H1 (cell line): Measurements from ENCODE around the gene CROT.

Experiments
- CTCF ChIP-seq, 3 experiments: IDR thresholded peaks; 1 replicate in 2 of 3; 2 replicates in 1 of 3; pipeline versions ENCODE4 v1.5.1 to v1.6.1; 2011; ENCODE audit warnings: low read length in 3 of 3, mild to moderate bottlenecking in 3 of 3, inconsistent platforms in 2 of 3, low read depth in 1 of 3, moderate library complexity in 1 of 3; ENCODE audit not compliant: insufficient read depth in 1 of 3; ENCODE audit errors: control extremely low read depth in 1 of 3
- GTF2F1 ChIP-seq: IDR thresholded peaks from 2 replicates; pipeline ENCODE4 v1.6.1; 2012; ENCODE audit warnings: low read depth, low read length, improper control_type of control experiment, borderline replicate concordance
- KDM1A ChIP-seq: fragments of 200-600, 300-600 bp; sonication (generic); IDR thresholded peaks from 2 replicates; pipeline ENCODE4 v1.7.1; 2016; ENCODE audit warnings: mild to moderate bottlenecking, low read length, borderline replicate concordance
- RAD21 ChIP-seq, 2 experiments: IDR thresholded peaks in 1 of 2; conservative IDR thresholded peaks in 1 of 2; 2 replicates each; pipeline ENCODE4 v1.6.1; 2011; ENCODE audit warnings: low read depth in 2 of 2, low read length in 2 of 2, improper control_type of control experiment in 1 of 2, inconsistent platforms in 1 of 2, mild to moderate bottlenecking in 1 of 2, moderate library complexity in 1 of 2
- RFX5 ChIP-seq: IDR thresholded peaks from 2 replicates; pipeline ENCODE4 v1.6.1; 2011; ENCODE audit warnings: low read depth, low read length, improper control_type of control experiment, borderline replicate concordance
- RXRA ChIP-seq: IDR thresholded peaks from 2 replicates; pipeline ENCODE4 v1.6.1; 2011; ENCODE audit warnings: low read depth, mild to moderate bottlenecking, low read length, moderate library complexity; ENCODE audit not compliant: insufficient read depth
- SAP30 ChIP-seq: fragments of 300-600 bp; sonication (generic); IDR thresholded peaks from 2 replicates; pipeline ENCODE4 v1.7.1; 2012; ENCODE audit warnings: low read length, moderate library complexity, mild to moderate bottlenecking, inconsistent platforms; ENCODE audit not compliant: insufficient read depth, insufficient replicate concordance
- SP2 ChIP-seq: IDR thresholded peaks from 2 replicates; pipeline ENCODE4 v1.6.1; 2012; ENCODE audit warnings: mild to moderate bottlenecking, low read length, inconsistent platforms
- USF2 ChIP-seq: IDR thresholded peaks from 2 replicates; pipeline ENCODE4 v1.6.1; 2011; ENCODE audit warnings: low read length, improper control_type of control experiment

- no peak for TF ChIP-seq SP2
- no peak for TF ChIP-seq USF2
- no peak for TF ChIP-seq RAD21 (IDR thresholded peaks at IDR 0.05 in 1 of 2, conservative IDR thresholded peaks at IDR 0.05 in 1 of 2; ENCODE audit: low read depth in 2 of 2, low read length in 2 of 2)
- TF ChIP-seq RFX5 = no peak
- TF ChIP-seq GTF2F1 = no peak
- no peak for TF ChIP-seq CTCF (IDR thresholded peaks at IDR 0.05; ENCODE audit: control extremely low read depth in 1 of 3, insufficient read depth in 1 of 3, low read depth in 1 of 3, low read length in 3 of 3)
- no peak for TF ChIP-seq RXRA
- TF ChIP-seq SAP30 = no peak
- no peak for TF ChIP-seq KDM1A
Measured at GRCh38 chr7:87413951-87414793, 68.7 kb downstream of the CROT start.
